Measurements from ENCODE around the gene NAP1L4.
A peak's percentile ranks its signal among the peaks of the same experiment; 100 is the strongest.
"Not testable (repeated sequence)": the region's sequence is repeated elsewhere in the genome, so short reads cannot be mapped to it uniquely, and the experiment has no call there.

The NAP1L4 gene

GRCh38 chr11:2960139-2960538, 32.0 kb downstream of the NAP1L4 start:
- DNase-seq (ENCODE audit: low read depth in 2 of 2) = no peak

- DNase-seq (ENCODE audit: low read depth in 2 of 2) = no peak
These were observed 33.9 kb downstream of the NAP1L4 start for GRCh38 chr11:2958251-2958650.

- no peak for DNase-seq (ENCODE audit: low read depth in 2 of 2)
These were observed 36.1 kb downstream of the NAP1L4 start for GRCh38 chr11:2955906-2956476.

- no peak for DNase-seq (ENCODE audit: low read depth in 2 of 2)
These were observed 37.9 kb downstream of the NAP1L4 start for GRCh38 chr11:2954263-2954662.

GRCh38 chr11:2952290-2952689, 39.8 kb downstream of the NAP1L4 start:
- no peak for DNase-seq (ENCODE audit: low read depth in 2 of 2)

- no peak for DNase-seq (ENCODE audit: low read depth in 2 of 2)
These were observed 40.7 kb downstream of the NAP1L4 start for GRCh38 chr11:2951231-2952110.

GRCh38 chr11:2950825-2951224, 41.3 kb downstream of the NAP1L4 start:
- DNase-seq (ENCODE audit: low read depth in 2 of 2) = no peak

GRCh38 chr11:2949920-2950319, 42.2 kb downstream of the NAP1L4 start:
- DNase-seq (ENCODE audit: low read depth in 2 of 2) = no peak

GRCh38 chr11:2947744-2948143, 44.4 kb downstream of the NAP1L4 start:
- no peak for DNase-seq (ENCODE audit: low read depth in 2 of 2)

GRCh38 chr11:2945757-2946287, 46.3 kb downstream of the NAP1L4 start:
- no peak for DNase-seq (ENCODE audit: low read depth in 2 of 2)

- DNase-seq (ENCODE audit: low read depth in 2 of 2) = peak; percentile 32 to 49
These were observed 46.9 kb downstream of the NAP1L4 start for GRCh38 chr11:2945031-2945756.

- no peak for DNase-seq (ENCODE audit: low read depth in 2 of 2)
These were observed 47.6 kb downstream of the NAP1L4 start for GRCh38 chr11:2944530-2944929.

- no peak for DNase-seq (ENCODE audit: low read depth in 2 of 2)
These were observed 48.4 kb downstream of the NAP1L4 start for GRCh38 chr11:2943711-2944118.

- DNase-seq (ENCODE audit: low read depth in 2 of 2) = no peak
These were observed 49.0 kb downstream of the NAP1L4 start for GRCh38 chr11:2942872-2943710.

- DNase-seq (ENCODE audit: low read depth in 2 of 2) = no peak
These were observed 49.7 kb downstream of the NAP1L4 start for GRCh38 chr11:2942447-2942846.

GRCh38 chr11:2940921-2941821, 51.0 kb downstream of the NAP1L4 start:
- DNase-seq (ENCODE audit: low read depth in 2 of 2) = no peak

GRCh38 chr11:2940147-2940920, 51.8 kb downstream of the NAP1L4 start:
- DNase-seq (ENCODE audit: low read depth in 2 of 2) = peak in 1 of 2 donors; percentile 32

GRCh38 chr11:2938458-2939418, 53.4 kb downstream of the NAP1L4 start:
- not testable (repeated sequence) for DNase-seq (ENCODE audit: low read depth in 2 of 2)

Data from stimulated activated CD8-positive, alpha-beta memory T cell treated with anti-CD3 and anti-CD28 coated beads, Interleukin-15, amount 100 ng/mL, for 48 hours (primary cell).